ENCODE results near the gene LPO. TPM values are rescaled to one million over a fixed set of nuclear protein-coding genes. Genes with fewer than 3 reads are reported as not detected.

LPO gene
- total and polyA plus RNA-seq, 10 of the 15 experiments (the other 5 are each of a cell fraction or from before 2014, with no cell fraction given), result 0.03 to 0.11 (median 0.06) TPM; not detected in 7

DNA sequence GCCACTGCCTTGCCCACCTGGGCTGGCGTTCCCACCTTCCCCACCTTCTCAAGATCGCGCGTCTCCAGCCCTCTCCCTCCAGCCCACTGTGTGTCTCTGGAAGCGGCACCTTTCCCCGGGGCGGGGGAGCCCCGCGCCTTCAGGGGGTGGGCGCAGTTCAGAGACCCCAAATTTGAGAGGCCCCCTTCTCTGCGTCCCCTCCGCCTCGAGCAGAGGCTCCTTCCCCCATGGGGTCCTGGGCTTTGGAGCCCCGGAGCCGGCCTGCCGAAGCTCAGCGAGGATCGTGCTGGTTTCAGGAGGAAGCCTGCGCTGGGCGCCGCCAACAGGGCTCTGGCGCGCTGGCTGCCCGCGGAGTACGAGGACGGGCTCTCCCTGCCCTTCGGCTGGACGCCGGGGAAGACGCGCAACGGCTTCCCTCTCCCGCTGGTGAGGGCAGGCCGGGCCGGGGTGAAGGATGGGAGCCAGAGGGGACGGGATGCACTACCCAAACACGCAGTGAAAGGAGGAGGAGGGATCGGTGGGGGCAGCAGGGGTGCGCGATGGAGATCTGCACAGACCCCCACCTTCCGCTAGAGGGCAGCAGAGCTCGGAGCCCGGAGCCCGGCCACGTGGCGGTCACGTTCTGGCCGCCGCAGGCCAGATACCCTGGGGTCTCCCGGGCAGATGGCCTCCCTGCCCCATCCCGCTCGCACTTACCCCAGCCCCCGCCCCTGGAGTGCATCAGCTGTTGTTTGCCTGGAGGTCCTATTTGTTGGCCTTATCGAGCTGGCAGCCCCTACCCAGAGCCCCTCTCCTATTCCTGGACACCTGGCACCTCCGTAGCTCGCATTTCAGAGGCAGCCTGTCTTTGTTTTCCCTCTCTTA, 11.1 kb downstream of the LPO start:
- peak overlapping the region; percentile 70 for H3K9ac ChIP-seq (ENCODE audit: control insufficient read depth, insufficient read depth, low read length)
- H2AFZ ChIP-seq (ENCODE audit: control insufficient read depth, low read depth, low read length), result peak overlapping the region; percentile 95
- RAD21 ChIA-PET (ENCODE audit: unreplicated experiment), result interaction anchor here (0.7 to 2.0 kb wide), 13 partner anchors 13 to 217 kb away, joined by 3 to 23 read pairs (median 4); partner anchors contain the start of gene RNF43
- H3K4me1 ChIP-seq (ENCODE audit: control insufficient read depth, insufficient read depth, low read length), result peaks cover 6% of the 10 kb centered on the region
- SMC1A ChIA-PET (ENCODE audit: uncharacterized antibody, unreplicated experiment), result interaction anchor here (1.1 to 4.0 kb wide), 8 partner anchors 13 to 199 kb away, joined by 3 to 23 read pairs (median 4); no protein-coding TSS in a partner anchor
- ATAC-seq (peak; percentile 97), FAIRE-seq (peak; percentile 70), DNase-seq (ENCODE audit: low read depth, low spot score) (no peak)
- intact Hi-C loops (cut with micrococcal nuclease; ENCODE audit: unreplicated experiment) (loop anchor here (1.0 to 2.0 kb wide), 2 partner anchors 49 to 198 kb away; no protein-coding TSS in a partner anchor), in situ Hi-C loops (cut with MboI) (no loop called here)
- POLR2A ChIA-PET, result interaction anchor here (0.6 to 1.3 kb wide), 4 partner anchors 11 to 31 kb away, joined by 3 to 7 read pairs (median 5); partner anchors contain the start of gene LPO
- H3K9me3 ChIP-seq (replicated peaks; ENCODE audit: control insufficient read depth, insufficient read depth, low read length), result no peaks in the 10 kb centered on the region
- no peak overlapping the region for H3K27ac ChIP-seq (ENCODE audit: control insufficient read depth, insufficient read depth)
- no TSS peak for BruUV-seq (replicated peaks)
- CTCF ChIA-PET, result interaction anchor here (0.6 to 6.2 kb wide), 44 partner anchors 9 to 620 kb away, joined by 3 to 78 read pairs (median 4); partner anchors contain the start of genes LPO, MKS1, MPO and RNF43
- peak overlapping the region; percentile 68; the same call in 1 of the 2 replicates for H3K4me3 ChIP-seq
- 8% methylated on average over 53 of the region's 57 CpGs for WGBS (ENCODE audit: insufficient coverage, insufficient replicate concordance, low lambda C conversion rate, missing lambda C conversion rate)
- no peaks in the 10 kb centered on the region for H3K36me3 ChIP-seq (ENCODE audit: control insufficient read depth in 2 of 2, insufficient read depth in 2 of 2, low read length in 1 of 2)
- no peaks in the 10 kb centered on the region; a peak in 2 of 4 replicates for H3K27me3 ChIP-seq (replicated peaks in 1 of 2; ENCODE audit: control insufficient read depth in 2 of 2, insufficient read depth in 2 of 2, low read length in 1 of 2)
- H3K79me2 ChIP-seq (ENCODE audit: control insufficient read depth, insufficient read depth, low read length), result no peaks in the 10 kb centered on the region
- peak overlapping the region; percentile 98 for H3K4me2 ChIP-seq (ENCODE audit: control insufficient read depth, insufficient read depth)
- no peaks in the 10 kb centered on the region for H4K20me1 ChIP-seq (ENCODE audit: control insufficient read depth, insufficient read depth)
- TF ChIP-seq MXI1 (IDR thresholded peaks at IDR 0.05; ENCODE audit: low read depth, low read length) (peak; percentile 51; the same call in 1 of the 2 replicates), CHD2 (IDR thresholded peaks at IDR 0.05; ENCODE audit: borderline replicate concordance, low read depth, low read length) (0 out of 2 replicates have a peak, but pooled peaks have one; percentile 15), MTA3 (IDR thresholded peaks at IDR 0.05; ENCODE audit: borderline replicate concordance, low read length) (no peak), POLR2A (IDR thresholded peaks at IDR 0.05; ENCODE audit: low read depth, low read length) (no peak), ZBED1 (IDR thresholded peaks at IDR 0.05; ENCODE audit: borderline replicate concordance) (no peak), TCF12 (IDR thresholded peaks at IDR 0.05; ENCODE audit: low read depth, low read length) (no peak), SREBF1 (IDR thresholded peaks at IDR 0.05; ENCODE audit: low read length) (no peak), RAD21 (IDR thresholded peaks at IDR 0.05; ENCODE audit: insufficient read depth, low read depth, low read length) (peak; percentile 49), BRCA1 (IDR thresholded peaks at IDR 0.05; ENCODE audit: low read depth, low read length) (no peak), NBN (IDR thresholded peaks at IDR 0.05) (peak; percentile 43; the same call in 1 of the 2 replicates), KLF5 (IDR thresholded peaks at IDR 0.05; ENCODE audit: partially characterized antibody) (no peak), ZNF217 (IDR thresholded peaks at IDR 0.05) (no peak), YY1 (IDR thresholded peaks at IDR 0.05; ENCODE audit: low read depth, low read length) (peak; percentile 55; the same call in 1 of the 2 replicates), GATAD2B (conservative IDR thresholded peaks at IDR 0.05; ENCODE audit: low read depth) (peak; percentile 49; the same call in 1 of the 2 replicates), IKZF1 (conservative IDR thresholded peaks at IDR 0.05) (peak; percentile 58; the same call in 1 of the 2 replicates)
- TF ChIP-seq, protein P1, sequence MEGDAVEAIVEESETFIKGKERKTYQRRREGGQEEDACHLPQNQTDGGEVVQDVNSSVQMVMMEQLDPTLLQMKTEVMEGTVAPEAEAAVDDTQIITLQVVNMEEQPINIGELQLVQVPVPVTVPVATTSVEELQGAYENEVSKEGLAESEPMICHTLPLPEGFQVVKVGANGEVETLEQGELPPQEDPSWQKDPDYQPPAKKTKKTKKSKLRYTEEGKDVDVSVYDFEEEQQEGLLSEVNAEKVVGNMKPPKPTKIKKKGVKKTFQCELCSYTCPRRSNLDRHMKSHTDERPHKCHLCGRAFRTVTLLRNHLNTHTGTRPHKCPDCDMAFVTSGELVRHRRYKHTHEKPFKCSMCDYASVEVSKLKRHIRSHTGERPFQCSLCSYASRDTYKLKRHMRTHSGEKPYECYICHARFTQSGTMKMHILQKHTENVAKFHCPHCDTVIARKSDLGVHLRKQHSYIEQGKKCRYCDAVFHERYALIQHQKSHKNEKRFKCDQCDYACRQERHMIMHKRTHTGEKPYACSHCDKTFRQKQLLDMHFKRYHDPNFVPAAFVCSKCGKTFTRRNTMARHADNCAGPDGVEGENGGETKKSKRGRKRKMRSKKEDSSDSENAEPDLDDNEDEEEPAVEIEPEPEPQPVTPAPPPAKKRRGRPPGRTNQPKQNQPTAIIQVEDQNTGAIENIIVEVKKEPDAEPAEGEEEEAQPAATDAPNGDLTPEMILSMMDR (IDR thresholded peaks at IDR 0.05 in 2 of 3, conservative IDR thresholded peaks at IDR 0.05 in 1 of 3; ENCODE audit: control insufficient read depth in 2 of 3, extremely low read depth in 1 of 3, insufficient read depth in 1 of 3, low read depth in 3 of 3, low read length in 3 of 3), result peak; percentile 82 to 95 (median 87)
- TF ChIP-seq, protein P2, sequence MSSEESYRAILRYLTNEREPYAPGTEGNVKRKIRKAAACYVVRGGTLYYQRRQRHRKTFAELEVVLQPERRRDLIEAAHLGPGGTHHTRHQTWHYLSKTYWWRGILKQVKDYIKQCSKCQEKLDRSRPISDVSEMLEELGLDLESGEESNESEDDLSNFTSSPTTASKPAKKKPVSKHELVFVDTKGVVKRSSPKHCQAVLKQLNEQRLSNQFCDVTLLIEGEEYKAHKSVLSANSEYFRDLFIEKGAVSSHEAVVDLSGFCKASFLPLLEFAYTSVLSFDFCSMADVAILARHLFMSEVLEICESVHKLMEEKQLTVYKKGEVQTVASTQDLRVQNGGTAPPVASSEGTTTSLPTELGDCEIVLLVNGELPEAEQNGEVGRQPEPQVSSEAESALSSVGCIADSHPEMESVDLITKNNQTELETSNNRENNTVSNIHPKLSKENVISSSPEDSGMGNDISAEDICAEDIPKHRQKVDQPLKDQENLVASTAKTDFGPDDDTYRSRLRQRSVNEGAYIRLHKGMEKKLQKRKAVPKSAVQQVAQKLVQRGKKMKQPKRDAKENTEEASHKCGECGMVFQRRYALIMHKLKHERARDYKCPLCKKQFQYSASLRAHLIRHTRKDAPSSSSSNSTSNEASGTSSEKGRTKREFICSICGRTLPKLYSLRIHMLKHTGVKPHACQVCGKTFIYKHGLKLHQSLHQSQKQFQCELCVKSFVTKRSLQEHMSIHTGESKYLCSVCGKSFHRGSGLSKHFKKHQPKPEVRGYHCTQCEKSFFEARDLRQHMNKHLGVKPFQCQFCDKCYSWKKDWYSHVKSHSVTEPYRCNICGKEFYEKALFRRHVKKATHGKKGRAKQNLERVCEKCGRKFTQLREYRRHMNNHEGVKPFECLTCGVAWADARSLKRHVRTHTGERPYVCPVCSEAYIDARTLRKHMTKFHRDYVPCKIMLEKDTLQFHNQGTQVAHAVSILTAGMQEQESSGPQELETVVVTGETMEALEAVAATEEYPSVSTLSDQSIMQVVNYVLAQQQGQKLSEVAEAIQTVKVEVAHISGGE (CRISPR knock-in tag; IDR thresholded peaks at IDR 0.05), result no peak
- TF ChIP-seq, protein P3, sequence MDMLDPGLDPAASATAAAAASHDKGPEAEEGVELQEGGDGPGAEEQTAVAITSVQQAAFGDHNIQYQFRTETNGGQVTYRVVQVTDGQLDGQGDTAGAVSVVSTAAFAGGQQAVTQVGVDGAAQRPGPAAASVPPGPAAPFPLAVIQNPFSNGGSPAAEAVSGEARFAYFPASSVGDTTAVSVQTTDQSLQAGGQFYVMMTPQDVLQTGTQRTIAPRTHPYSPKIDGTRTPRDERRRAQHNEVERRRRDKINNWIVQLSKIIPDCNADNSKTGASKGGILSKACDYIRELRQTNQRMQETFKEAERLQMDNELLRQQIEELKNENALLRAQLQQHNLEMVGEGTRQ (IDR thresholded peaks at IDR 0.05; ENCODE audit: borderline replicate concordance, low read depth, low read length), result peak; percentile 48

Measured in GM12878 (cell line).